Measurements from ENCODE around the gene FAM204A.
A peak's percentile ranks its signal among the peaks of the same experiment; 100 is the strongest.

Gene FAM204A

DNA sequence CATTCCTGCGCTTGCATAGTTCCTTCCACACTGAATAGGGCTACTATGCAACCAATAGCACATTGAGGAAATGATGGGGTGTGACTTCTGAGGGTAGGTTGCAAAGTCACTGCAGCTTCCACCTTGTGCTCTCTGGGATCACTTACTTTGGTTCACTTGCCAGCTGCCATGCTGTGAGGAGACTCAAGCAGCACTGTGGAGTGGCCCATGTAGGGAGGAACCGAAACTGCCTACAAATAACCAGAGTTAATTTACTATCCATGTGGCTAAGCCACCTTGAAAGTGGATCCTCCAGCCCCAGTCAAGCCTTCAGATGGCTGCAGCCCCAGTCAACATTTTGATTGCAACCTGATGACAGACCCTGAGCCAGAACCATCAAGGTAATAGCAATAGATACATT, 64.3 kb downstream of the FAM204A start:
- H3K9me3 ChIP-seq (ENCODE audit: control insufficient read depth, low read length), result peaks cover 19% of the 10 kb centered on the region
- peaks cover 2% of the 10 kb centered on the region for H3K4me1 ChIP-seq (ENCODE audit: control insufficient read depth, insufficient read depth, low read length)
- DNase-seq (ENCODE audit: low read depth), result no peak
- no peaks in the 10 kb centered on the region for H3K36me3 ChIP-seq (ENCODE audit: control insufficient read depth, insufficient read depth, low read length, severe bottlenecking)
- H3K9ac ChIP-seq (ENCODE audit: low read length), result no peak overlapping the region
- peaks cover 16% of the 10 kb centered on the region for H3K27me3 ChIP-seq (replicated peaks; ENCODE audit: control insufficient read depth, insufficient read depth, low read length)
- H3K4me3 ChIP-seq (ENCODE audit: low read length), result no peak overlapping the region

DNA sequence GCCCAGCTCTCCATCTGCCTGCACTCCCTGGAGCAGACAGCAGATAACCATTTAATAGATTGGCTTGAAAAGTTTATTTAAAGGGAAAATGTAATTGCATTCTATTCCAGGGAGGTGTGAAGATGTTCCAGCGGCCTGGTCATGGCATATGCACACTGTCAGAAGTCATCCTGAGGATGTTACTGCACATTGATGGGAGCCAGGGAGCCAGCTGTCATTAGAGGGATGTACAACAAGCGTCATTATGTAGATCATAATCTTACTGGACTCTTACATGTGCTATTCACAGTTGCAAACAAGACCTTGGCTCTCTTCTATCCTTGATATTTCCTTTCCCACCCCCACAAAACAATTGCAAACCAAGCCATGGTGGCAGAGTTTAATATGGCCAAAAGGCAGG, 65.4 kb downstream of the FAM204A start:
- no peak for DNase-seq (ENCODE audit: low read depth)
- Histone ChIP-seq H3K9ac (ENCODE audit: low read length) (no peak overlapping the region), H3K4me3 (ENCODE audit: low read length) (no peak overlapping the region)

GRCh38 chr10:118276204-118276603, 65.9 kb downstream of the FAM204A start:
- Histone ChIP-seq H3K9me3 (ENCODE audit: control insufficient read depth, low read length) (peaks cover 19% of the 10 kb centered on the region), H3K36me3 (ENCODE audit: control insufficient read depth, insufficient read depth, low read length, severe bottlenecking) (no peaks in the 10 kb centered on the region), H3K4me1 (ENCODE audit: control insufficient read depth, insufficient read depth, low read length) (peaks cover 14% of the 10 kb centered on the region), H3K4me3 (ENCODE audit: low read length) (no peak overlapping the region), H3K27me3 (replicated peaks; ENCODE audit: control insufficient read depth, insufficient read depth, low read length) (peaks cover 16% of the 10 kb centered on the region), H3K9ac (ENCODE audit: low read length) (no peak overlapping the region)
- no peak for DNase-seq (ENCODE audit: low read depth)

More for the DNA sequence above, 65.4 kb downstream of the FAM204A start:
- no peaks in the 10 kb centered on the region for H3K36me3 ChIP-seq (ENCODE audit: control insufficient read depth, insufficient read depth, low read length, severe bottlenecking)
- H3K27me3 ChIP-seq (replicated peaks; ENCODE audit: control insufficient read depth, insufficient read depth, low read length), result peaks cover 16% of the 10 kb centered on the region
- peaks cover 11% of the 10 kb centered on the region for H3K4me1 ChIP-seq (ENCODE audit: control insufficient read depth, insufficient read depth, low read length)
- peaks cover 19% of the 10 kb centered on the region for H3K9me3 ChIP-seq (ENCODE audit: control insufficient read depth, low read length)

- no peak overlapping the region for H3K9ac ChIP-seq (ENCODE audit: low read length)
- H3K27me3 ChIP-seq (replicated peaks; ENCODE audit: control insufficient read depth, insufficient read depth, low read length), result peaks cover 11% of the 10 kb centered on the region
- no peak overlapping the region for H3K4me3 ChIP-seq (ENCODE audit: low read length)
- DNase-seq (ENCODE audit: low read depth), result no peak
- peaks cover 14% of the 10 kb centered on the region for H3K4me1 ChIP-seq (ENCODE audit: control insufficient read depth, insufficient read depth, low read length)
- no peaks in the 10 kb centered on the region for H3K36me3 ChIP-seq (ENCODE audit: control insufficient read depth, insufficient read depth, low read length, severe bottlenecking)
- peaks cover 10% of the 10 kb centered on the region for H3K9me3 ChIP-seq (ENCODE audit: control insufficient read depth, low read length)
Measured at GRCh38 chr10:118273662-118274061, 68.5 kb downstream of the FAM204A start.

DNA sequence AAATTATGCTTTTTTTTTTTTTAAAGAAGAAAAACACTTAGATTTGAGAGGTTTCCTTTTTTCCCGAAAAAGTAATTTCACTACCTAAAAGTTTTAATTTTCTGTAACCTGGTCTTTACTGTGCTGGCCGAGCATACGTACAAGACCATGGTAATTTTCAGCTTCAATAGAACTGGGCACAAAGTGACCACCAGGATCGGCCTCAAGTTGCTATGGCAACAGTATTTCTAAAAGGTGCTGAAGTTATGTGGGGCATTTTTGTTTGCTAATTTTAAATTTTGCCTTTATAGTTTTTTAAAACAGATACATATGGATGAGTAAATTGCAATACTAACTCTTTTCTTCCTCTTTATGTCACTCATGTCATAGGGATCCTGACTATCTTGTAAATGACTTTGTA, 69.4 kb downstream of the FAM204A start:
- peak overlapping the region; percentile 80 for H3K4me3 ChIP-seq (ENCODE audit: low read length)

GRCh38 chr10:118272149-118272721, 69.9 kb downstream of the FAM204A start:
- peaks cover 14% of the 10 kb centered on the region for H3K27me3 ChIP-seq (replicated peaks; ENCODE audit: control insufficient read depth, insufficient read depth, low read length)
- no peaks in the 10 kb centered on the region for H3K9me3 ChIP-seq (ENCODE audit: control insufficient read depth, low read length)
- peak overlapping the region; percentile 80 for H3K4me3 ChIP-seq (ENCODE audit: low read length)
- DNase-seq (ENCODE audit: low read depth), result peak; percentile 68
- H3K4me1 ChIP-seq (ENCODE audit: control insufficient read depth, insufficient read depth, low read length), result peaks cover 14% of the 10 kb centered on the region
- H3K36me3 ChIP-seq (ENCODE audit: control insufficient read depth, insufficient read depth, low read length, severe bottlenecking), result no peaks in the 10 kb centered on the region
- peak overlapping the region; percentile 55 for H3K9ac ChIP-seq (ENCODE audit: low read length)

More for the DNA sequence above, 69.4 kb downstream of the FAM204A start:
- H3K4me1 ChIP-seq (ENCODE audit: control insufficient read depth, insufficient read depth, low read length), result peaks cover 14% of the 10 kb centered on the region
- DNase-seq (ENCODE audit: low read depth), result no peak
- H3K9ac ChIP-seq (ENCODE audit: low read length), result peak overlapping the region; percentile 55
- no peaks in the 10 kb centered on the region for H3K36me3 ChIP-seq (ENCODE audit: control insufficient read depth, insufficient read depth, low read length, severe bottlenecking)
- peaks cover 13% of the 10 kb centered on the region for H3K27me3 ChIP-seq (replicated peaks; ENCODE audit: control insufficient read depth, insufficient read depth, low read length)
- peaks cover 4% of the 10 kb centered on the region for H3K9me3 ChIP-seq (ENCODE audit: control insufficient read depth, low read length)

DNA sequence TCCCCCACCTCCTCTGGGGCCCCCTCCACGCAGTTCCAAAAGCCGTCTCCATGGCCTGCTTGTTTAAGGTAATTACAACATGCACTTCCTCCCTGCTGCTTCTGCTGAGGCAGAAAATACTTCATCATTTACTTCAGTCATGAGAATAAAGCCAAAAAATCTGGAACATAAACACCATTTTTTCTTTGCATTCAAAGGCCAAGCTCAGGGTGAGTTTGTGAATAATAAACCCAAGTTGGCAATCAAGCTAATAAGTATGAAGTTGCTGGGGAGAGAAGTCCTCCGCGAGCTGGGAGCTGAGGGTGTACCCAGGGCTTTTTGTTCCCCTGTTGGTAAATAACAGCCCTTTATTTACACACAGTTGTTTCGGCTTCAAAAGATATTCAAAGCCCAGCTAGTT, 70.5 kb downstream of the FAM204A start:
- no peaks in the 10 kb centered on the region for H3K9me3 ChIP-seq (ENCODE audit: control insufficient read depth, low read length)
- peak overlapping the region; percentile 80 for H3K4me3 ChIP-seq (ENCODE audit: low read length)
- H3K4me1 ChIP-seq (ENCODE audit: control insufficient read depth, insufficient read depth, low read length), result peaks cover 14% of the 10 kb centered on the region
- no peaks in the 10 kb centered on the region for H3K36me3 ChIP-seq (ENCODE audit: control insufficient read depth, insufficient read depth, low read length, severe bottlenecking)
- H3K9ac ChIP-seq (ENCODE audit: low read length), result peak overlapping the region; percentile 55
- peak; percentile 1 for DNase-seq (ENCODE audit: low read depth)
- H3K27me3 ChIP-seq (replicated peaks; ENCODE audit: control insufficient read depth, insufficient read depth, low read length), result peaks cover 14% of the 10 kb centered on the region

- Histone ChIP-seq H3K9me3 (ENCODE audit: control insufficient read depth, low read length) (no peaks in the 10 kb centered on the region), H3K4me3 (ENCODE audit: low read length) (no peak overlapping the region), H3K27me3 (replicated peaks; ENCODE audit: control insufficient read depth, insufficient read depth, low read length) (peaks cover 17% of the 10 kb centered on the region), H3K36me3 (ENCODE audit: control insufficient read depth, insufficient read depth, low read length, severe bottlenecking) (no peaks in the 10 kb centered on the region), H3K9ac (ENCODE audit: low read length) (no peak overlapping the region), H3K4me1 (ENCODE audit: control insufficient read depth, insufficient read depth, low read length) (no peaks in the 10 kb centered on the region)
- no peak for DNase-seq (ENCODE audit: low read depth)
Measured at GRCh38 chr10:118266098-118266748, 75.9 kb downstream of the FAM204A start.

DNA sequence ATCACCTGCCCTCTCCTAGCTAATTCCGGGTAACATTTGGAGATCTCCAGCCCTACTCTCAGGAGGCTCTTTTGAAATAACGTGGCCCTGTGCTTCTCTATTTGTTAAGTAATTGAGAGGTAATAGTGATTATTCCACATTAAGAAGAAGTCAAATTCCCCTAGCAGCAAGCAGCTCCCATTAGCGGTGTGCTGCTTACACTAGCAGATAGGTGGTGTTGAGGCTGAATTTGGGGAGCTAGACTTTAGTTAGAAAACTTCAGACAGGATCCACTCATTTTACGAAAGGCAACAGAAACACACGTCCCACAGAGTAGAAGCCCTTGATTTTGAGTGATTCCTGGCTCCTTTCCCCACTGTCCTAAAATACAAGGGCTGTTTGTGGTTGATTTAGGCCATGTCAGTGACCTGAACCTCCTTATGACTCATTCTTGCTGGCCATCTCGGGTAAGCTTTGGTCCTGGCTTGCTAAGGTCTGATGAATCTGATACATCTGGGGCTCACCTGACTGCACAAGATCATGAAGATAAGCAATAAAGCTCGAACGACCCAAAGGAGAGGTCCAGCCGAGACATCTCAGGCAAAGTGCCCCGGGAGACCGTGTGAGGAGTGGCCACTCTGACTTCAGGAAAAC, 77.2 kb downstream of the FAM204A start:
- H3K36me3 ChIP-seq (ENCODE audit: control insufficient read depth, insufficient read depth, low read length, severe bottlenecking), result no peaks in the 10 kb centered on the region
- H3K4me3 ChIP-seq (ENCODE audit: low read length), result no peak overlapping the region
- no peak for DNase-seq (ENCODE audit: low read depth)
- no peak overlapping the region for H3K9ac ChIP-seq (ENCODE audit: low read length)
- peaks cover 17% of the 10 kb centered on the region for H3K27me3 ChIP-seq (replicated peaks; ENCODE audit: control insufficient read depth, insufficient read depth, low read length)
- no peaks in the 10 kb centered on the region for H3K9me3 ChIP-seq (ENCODE audit: control insufficient read depth, low read length)
- no peaks in the 10 kb centered on the region for H3K4me1 ChIP-seq (ENCODE audit: control insufficient read depth, insufficient read depth, low read length)

DNA sequence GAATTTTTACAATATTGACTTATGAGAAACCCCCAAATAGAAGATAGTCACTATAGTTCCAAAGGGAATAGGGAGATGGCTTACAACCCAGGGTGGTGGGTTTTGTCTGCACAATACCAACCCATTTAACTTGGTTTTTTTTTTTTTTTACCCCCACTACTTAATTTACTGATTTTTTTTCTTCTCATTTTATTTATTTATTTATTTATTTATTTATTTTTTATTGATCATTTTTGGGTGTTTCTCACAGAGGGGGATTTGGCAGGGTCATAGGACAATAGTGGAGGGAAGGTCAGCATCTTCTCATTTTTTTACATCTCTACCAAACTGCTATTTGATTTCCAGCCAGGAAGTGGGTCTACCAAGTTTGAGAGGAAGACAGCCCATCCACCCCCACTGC, 77.9 kb downstream of the FAM204A start:
- Histone ChIP-seq H3K4me3 (ENCODE audit: low read length) (no peak overlapping the region), H3K27me3 (replicated peaks; ENCODE audit: control insufficient read depth, insufficient read depth, low read length) (peaks cover 16% of the 10 kb centered on the region), H3K36me3 (ENCODE audit: control insufficient read depth, insufficient read depth, low read length, severe bottlenecking) (no peaks in the 10 kb centered on the region), H3K4me1 (ENCODE audit: control insufficient read depth, insufficient read depth, low read length) (no peaks in the 10 kb centered on the region), H3K9ac (ENCODE audit: low read length) (no peak overlapping the region), H3K9me3 (ENCODE audit: control insufficient read depth, low read length) (no peaks in the 10 kb centered on the region)
- DNase-seq (ENCODE audit: low read depth), result no peak

DNA sequence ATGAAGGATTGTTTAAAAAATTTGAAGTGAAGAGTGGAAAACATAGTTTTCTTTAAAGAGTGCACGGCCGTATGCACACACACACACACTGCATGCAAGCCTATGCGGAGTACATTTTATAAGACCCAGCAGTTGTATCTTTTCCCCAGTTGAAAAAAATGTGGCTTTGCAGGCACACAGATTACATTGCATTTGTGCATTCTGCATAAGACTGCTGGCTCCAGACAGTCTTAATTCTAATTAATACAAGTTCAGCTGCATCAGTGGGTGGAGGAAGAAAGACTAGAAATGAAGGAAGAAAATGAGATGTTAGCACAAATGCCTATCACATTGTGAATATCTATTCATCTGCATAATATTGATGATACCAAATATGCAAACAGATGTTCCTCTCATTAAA, 79.6 kb downstream of the FAM204A start:
- DNase-seq (ENCODE audit: low read depth), result no peak
- H3K4me1 ChIP-seq (ENCODE audit: control insufficient read depth, insufficient read depth, low read length), result no peaks in the 10 kb centered on the region
- no peaks in the 10 kb centered on the region for H3K9me3 ChIP-seq (ENCODE audit: control insufficient read depth, low read length)
- no peaks in the 10 kb centered on the region for H3K36me3 ChIP-seq (ENCODE audit: control insufficient read depth, insufficient read depth, low read length, severe bottlenecking)
- H3K4me3 ChIP-seq (ENCODE audit: low read length), result no peak overlapping the region
- H3K9ac ChIP-seq (ENCODE audit: low read length), result no peak overlapping the region
- H3K27me3 ChIP-seq (replicated peaks; ENCODE audit: control insufficient read depth, insufficient read depth, low read length), result peaks cover 3% of the 10 kb centered on the region
